Endothelial cell of umbilical vein (primary cell): ENCODE data around the gene SMAD9. TPM values are rescaled to one million over a fixed set of nuclear protein-coding genes. Genes with fewer than 3 reads are reported as not detected.

Experiments used
- BruUV-seq: library from RNA; stranded (reverse); fragments of 400-500 nt; replicated peaks from 2 replicates; lab custom pipeline; 2021; lab: Mats Ljungman, UMichigan
- CTCF ChIA-PET: fragments of 300-600, 350-600 bp; sonication (Branson Sonifier 250); formaldehyde crosslinking; loops from one replicate; lab custom pipeline; 2021; ENCODE audit warnings: antibody characterized with exemption, inconsistent platforms; lab: Charles Lee
- POLR2A ChIA-PET: fragments of 300-600, 350-600 bp; sonication (Branson Sonifier 250); formaldehyde crosslinking; loops from one replicate; lab custom pipeline; 2021; ENCODE audit warnings: antibody characterized with exemption, inconsistent platforms; lab: Charles Lee
- DNase-seq: peaks from one replicate; pipeline ENCODE4 v3.0.0-alpha.2; 2011; ENCODE audit warnings: low read depth, low spot score
- FAIRE-seq: peaks from 2 replicates; lab custom pipeline; 2011; peaks lifted over from hg19 to GRCh38; lab: Jason Lieb, UNC
- H2AFZ ChIP-seq: 2 replicates; pipeline ENCODE4 v1.6.0; 2012; ENCODE audit warnings: low read depth, low read length, control low read depth, inconsistent platforms
- H3K27ac ChIP-seq: 2 replicates; pipeline ENCODE4 v1.5.1; 2011; ENCODE audit warnings: low read depth, mild to moderate bottlenecking, control low read depth, low read length, moderate library complexity; ENCODE audit not compliant: insufficient read depth
- H3K27me3 ChIP-seq, 2 experiments: 2 replicates each; pipeline versions ENCODE4 v1.6.0 to v1.6.1; 2011; ENCODE audit warnings: low read length in 2 of 2, mixed read lengths in 1 of 2; ENCODE audit not compliant: control insufficient read depth in 2 of 2, insufficient read depth in 2 of 2
- H3K36me3 ChIP-seq, 2 experiments: 2 replicates in 1 of 2; 3 replicates in 1 of 2; pipeline ENCODE4 v1.5.1; 2011; ENCODE audit warnings: low read length in 2 of 2, mild to moderate bottlenecking in 1 of 2, moderate library complexity in 1 of 2; ENCODE audit not compliant: control insufficient read depth in 2 of 2, insufficient read depth in 2 of 2; ENCODE audit errors: extremely low read depth in 1 of 2
- H3K4me1 ChIP-seq: 3 replicates; pipeline ENCODE4 v1.5.1; 2011; ENCODE audit warnings: mild to moderate bottlenecking, low read length; ENCODE audit not compliant: control insufficient read depth, insufficient read depth; ENCODE audit errors: extremely low read depth
- H3K4me2 ChIP-seq: 2 replicates; pipeline ENCODE4 v1.6.1; 2011; ENCODE audit warnings: low read length, control low read depth, mixed read lengths; ENCODE audit not compliant: insufficient read depth
- H3K4me3 ChIP-seq, 3 experiments: fragments of 200-600 bp in 1 of 3; sonication (generic), shearing (Covaris generic) in 1 of 3; replicated peaks in 1 of 3; 2 replicates each; pipeline ENCODE4 v1.5.1; 2011 to 2016; ENCODE audit warnings: control low read depth in 3 of 3, low read length in 3 of 3, mild to moderate bottlenecking in 2 of 3, inconsistent platforms in 1 of 3, low read depth in 1 of 3, moderate library complexity in 1 of 3; ENCODE audit not compliant: insufficient read depth in 1 of 3
- H3K79me2 ChIP-seq: 2 replicates; pipeline ENCODE4 v1.6.0; 2012; ENCODE audit warnings: low read length, inconsistent platforms; ENCODE audit not compliant: control insufficient read depth, insufficient read depth
- H3K9ac ChIP-seq: replicated peaks from 2 replicates; pipeline ENCODE3; 2011; ENCODE audit warnings: low read length, control low read depth; ENCODE audit not compliant: insufficient read depth; ENCODE audit errors: extremely low read depth
- H3K9me1 ChIP-seq: replicated peaks from 3 replicates; pipeline ENCODE4 v1.6.0; 2011; ENCODE audit warnings: mild to moderate bottlenecking, low read length; ENCODE audit not compliant: control insufficient read depth, insufficient read depth; ENCODE audit errors: extremely low read depth
- H3K9me3 ChIP-seq: replicated peaks from 2 replicates; pipeline ENCODE4 v1.5.1; 2012; ENCODE audit warnings: low read length, inconsistent platforms; ENCODE audit not compliant: control insufficient read depth, insufficient read depth
- H4K20me1 ChIP-seq: replicated peaks from 2 replicates; pipeline ENCODE3; 2011; ENCODE audit warnings: mild to moderate bottlenecking, low read length; ENCODE audit not compliant: control insufficient read depth, insufficient read depth; ENCODE audit errors: extremely low read depth
- EZH2 ChIP-seq: IDR thresholded peaks from 2 replicates; pipeline ENCODE4 v1.6.1; 2012; ENCODE audit warnings: borderline replicate concordance, low read depth, mild to moderate bottlenecking, moderate library complexity, low read length, inconsistent platforms; ENCODE audit not compliant: severe bottlenecking
- FOS ChIP-seq: IDR thresholded peaks from 2 replicates; pipeline ENCODE4 v1.6.1; 2011; ENCODE audit warnings: mild to moderate bottlenecking, low read length, moderate library complexity, borderline replicate concordance; ENCODE audit not compliant: insufficient read depth
- GATA2 ChIP-seq: IDR thresholded peaks from 2 replicates; pipeline ENCODE4 v1.7.0; 2011; ENCODE audit warnings: low read depth, mild to moderate bottlenecking, moderate library complexity, mixed read lengths, low read length; ENCODE audit not compliant: insufficient read length, insufficient read depth
- JUN ChIP-seq: IDR thresholded peaks from 2 replicates; pipeline ENCODE4 v1.6.1; 2011; ENCODE audit warnings: borderline replicate concordance, low read depth; ENCODE audit not compliant: insufficient read length, insufficient read depth
- MYC ChIP-seq: IDR thresholded peaks from one replicate; pipeline ENCODE4 v1.6.1; 2011; ENCODE audit warnings: mild to moderate bottlenecking, low read depth, low read length
- POLR2A ChIP-seq: IDR thresholded peaks from 2 replicates; pipeline ENCODE4 v1.6.1; 2012; ENCODE audit warnings: low read depth, mild to moderate bottlenecking, control low read depth, low read length
- POLR2AphosphoS5 ChIP-seq: IDR thresholded peaks from 2 replicates; pipeline ENCODE4 v1.6.1; 2012; ENCODE audit warnings: low read depth, mild to moderate bottlenecking, control low read depth, low read length, moderate library complexity; ENCODE audit not compliant: insufficient read depth
- dilution Hi-C: fragments of 300-500 bp; cut with MboI; formaldehyde crosslinking; loops from one replicate; pipeline ENCODE4 v1.15.0; 2019; ENCODE audit warnings: low sequenced_read_pairs; ENCODE audit not compliant: extremely low pct_ligation_motif_present
- intact Hi-C: fragments of 100-400 bp; cut with micrococcal nuclease; formaldehyde crosslinking; loops from one replicate; pipeline ENCODE4 v1.10.0; 2022
- polyA plus RNA-seq, 4 experiments: library from polyadenylated mRNA; depleted of rRNA in 3 of 4; stranded (reverse) in 3 of 4; unstranded in 1 of 4; fragments of >200 nt; gene quantifications; 2 replicates each; pipeline versions ENCODE4 v1.2.1 to v1.2.3, GENCODE V29; 2011 to 2012; ENCODE audit warnings: missing spikeins in 1 of 4
- total RNA-seq: library from RNA; stranded (reverse); gene quantifications from 2 replicates; pipeline ENCODE4 v1.2.3, GENCODE V29; 2021
- TF ChIP-seq, protein P1 (sequence below), 2 donors: IDR thresholded peaks; 1 replicate in 1 of 2; 2 replicates in 1 of 2; pipeline ENCODE4 v1.5.1; 2011; ENCODE audit warnings: low read length in 2 of 2, mild to moderate bottlenecking in 2 of 2, moderate library complexity in 2 of 2, control low read depth in 1 of 2, inconsistent platforms in 1 of 2, low read depth in 1 of 2; ENCODE audit not compliant: insufficient read depth in 1 of 2; ENCODE audit errors: extremely low read depth in 1 of 2
- TF ChIP-seq, protein P2 (sequence below): IDR thresholded peaks from 2 replicates; pipeline ENCODE4 v1.6.1; 2011; ENCODE audit not compliant: insufficient read depth, insufficient read length

The SMAD9 gene
- total and polyA plus RNA-seq, 2 donors (not counting 3 experiments of a cell fraction or from before 2014, with no cell fraction given), result 2.2 to 4.2 TPM

DNA sequence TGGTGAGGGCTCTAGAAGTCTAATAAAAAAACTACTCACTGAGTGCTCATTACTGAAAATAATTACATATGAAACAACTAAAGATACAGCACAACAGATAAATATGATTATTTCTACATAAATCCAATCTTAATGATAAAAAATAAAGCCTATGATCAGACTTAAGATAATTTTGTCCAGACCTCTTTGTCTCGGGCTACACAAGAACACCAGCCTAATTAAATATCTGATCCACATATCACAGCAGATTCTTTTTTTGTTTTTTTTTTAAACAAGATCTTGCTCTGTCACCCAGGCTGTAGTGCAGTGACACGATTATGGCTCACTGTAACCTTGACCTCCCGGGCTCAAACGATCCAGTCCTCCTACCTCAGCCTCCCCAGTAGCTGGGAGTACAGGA lies 30.3 kb upstream of the SMAD9 start:
- no peaks in the 10 kb centered on the region for H3K79me2 ChIP-seq
- no TSS peak for BruUV-seq
- H3K27ac ChIP-seq, result no peak overlapping the region
- H3K27me3 ChIP-seq, result no peaks in the 10 kb centered on the region
- no peak overlapping the region for H3K4me3 ChIP-seq
- no peak overlapping the region for H3K4me2 ChIP-seq
- intact Hi-C loops, result no loop called here
- TF ChIP-seq, protein P1, sequence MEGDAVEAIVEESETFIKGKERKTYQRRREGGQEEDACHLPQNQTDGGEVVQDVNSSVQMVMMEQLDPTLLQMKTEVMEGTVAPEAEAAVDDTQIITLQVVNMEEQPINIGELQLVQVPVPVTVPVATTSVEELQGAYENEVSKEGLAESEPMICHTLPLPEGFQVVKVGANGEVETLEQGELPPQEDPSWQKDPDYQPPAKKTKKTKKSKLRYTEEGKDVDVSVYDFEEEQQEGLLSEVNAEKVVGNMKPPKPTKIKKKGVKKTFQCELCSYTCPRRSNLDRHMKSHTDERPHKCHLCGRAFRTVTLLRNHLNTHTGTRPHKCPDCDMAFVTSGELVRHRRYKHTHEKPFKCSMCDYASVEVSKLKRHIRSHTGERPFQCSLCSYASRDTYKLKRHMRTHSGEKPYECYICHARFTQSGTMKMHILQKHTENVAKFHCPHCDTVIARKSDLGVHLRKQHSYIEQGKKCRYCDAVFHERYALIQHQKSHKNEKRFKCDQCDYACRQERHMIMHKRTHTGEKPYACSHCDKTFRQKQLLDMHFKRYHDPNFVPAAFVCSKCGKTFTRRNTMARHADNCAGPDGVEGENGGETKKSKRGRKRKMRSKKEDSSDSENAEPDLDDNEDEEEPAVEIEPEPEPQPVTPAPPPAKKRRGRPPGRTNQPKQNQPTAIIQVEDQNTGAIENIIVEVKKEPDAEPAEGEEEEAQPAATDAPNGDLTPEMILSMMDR (IDR thresholded peaks at IDR 0.05; ENCODE audit: extremely low read depth in 1 of 2, insufficient read depth in 1 of 2, low read depth in 1 of 2, low read length in 2 of 2), result no peak
- no peak for TF ChIP-seq MYC
- TF ChIP-seq FOS, result no peak
- TF ChIP-seq, protein P2, sequence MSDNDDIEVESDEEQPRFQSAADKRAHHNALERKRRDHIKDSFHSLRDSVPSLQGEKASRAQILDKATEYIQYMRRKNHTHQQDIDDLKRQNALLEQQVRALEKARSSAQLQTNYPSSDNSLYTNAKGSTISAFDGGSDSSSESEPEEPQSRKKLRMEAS, result no peak
- TF ChIP-seq GATA2, result no peak
- no peak for TF ChIP-seq EZH2
- no peak for TF ChIP-seq POLR2A
- TF ChIP-seq JUN, result no peak
- TF ChIP-seq POLR2AphosphoS5, result no peak
- H3K9ac ChIP-seq, result no peak overlapping the region
- peaks cover 35% of the 10 kb centered on the region for H3K4me1 ChIP-seq
- H2AFZ ChIP-seq, result no peak overlapping the region
- no peaks in the 10 kb centered on the region for H3K9me3 ChIP-seq
- CTCF ChIA-PET, result interaction anchor here (1.2 to 2.2 kb wide), 3 partner anchors 10 to 31 kb away, joined by 4 to 15 read pairs (median 6); no protein-coding TSS in a partner anchor
- no peaks in the 10 kb centered on the region for H3K36me3 ChIP-seq
- POLR2A ChIA-PET, result no interaction called here
- FAIRE-seq (no peak), DNase-seq (no peak)
- H3K9me1 ChIP-seq, result no peaks in the 10 kb centered on the region
- dilution Hi-C loops, result no loop called here
- no peaks in the 10 kb centered on the region for H4K20me1 ChIP-seq
